Fibroblast of lung (primary cell): ENCODE measurements around the gene LTO1.

Source experiments
- EZH2 ChIP-seq: IDR thresholded peaks from 2 replicates; pipeline ENCODE4 v1.5.1; 2012; ENCODE audit warnings: low read length, control low read depth, mild to moderate bottlenecking; ENCODE audit errors: missing control alignments
- TF ChIP-seq, protein P1 (sequence below), 2 donors: IDR thresholded peaks in 1 of 2; conservative IDR thresholded peaks in 1 of 2; 1 replicate in 1 of 2; 2 replicates in 1 of 2; pipeline ENCODE4 v1.5.1; 2011 to 2012; ENCODE audit warnings: low read length in 2 of 2, control low read depth in 1 of 2, inconsistent platforms in 1 of 2, low read depth in 1 of 2, mild to moderate bottlenecking in 1 of 2

DNA sequence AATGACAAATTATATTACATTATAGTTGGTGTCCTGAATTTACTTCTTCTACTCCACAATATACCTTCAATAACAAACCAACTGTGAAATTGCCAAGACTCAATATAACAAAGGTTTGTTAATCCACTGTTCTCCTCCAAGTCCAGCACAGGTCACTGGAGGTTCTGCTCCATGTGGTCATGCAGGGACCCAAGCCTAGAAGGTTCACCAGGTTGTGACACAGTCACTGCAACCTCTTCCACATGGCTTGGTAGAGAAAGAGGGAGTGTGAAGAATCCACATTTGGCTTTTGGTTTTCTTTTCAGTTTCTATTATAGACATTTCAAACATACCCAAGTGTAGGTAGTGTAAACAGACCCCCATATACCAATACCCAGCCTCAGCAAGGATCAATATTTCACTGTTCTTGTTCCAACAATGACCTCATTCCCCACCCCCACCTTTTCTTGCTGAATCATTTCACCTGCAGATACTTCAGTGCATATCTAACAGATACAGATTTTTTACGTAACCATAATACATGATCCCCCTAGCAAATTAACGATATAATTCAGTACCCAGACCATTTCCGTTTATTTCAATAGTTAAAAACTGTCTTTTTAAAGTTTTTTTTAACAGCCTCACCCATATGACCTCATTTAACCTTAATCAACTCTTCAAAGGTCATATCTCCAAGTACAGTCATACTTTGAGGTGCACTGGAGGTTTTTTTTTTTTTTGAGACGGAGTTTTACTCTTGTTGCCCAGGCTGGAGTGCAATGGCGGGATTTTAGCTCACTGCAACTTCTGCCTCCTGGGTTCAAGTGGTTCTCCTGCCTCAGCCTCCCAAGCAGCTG, 14.5 kb upstream of the LTO1 start:
- TF ChIP-seq, protein P1, sequence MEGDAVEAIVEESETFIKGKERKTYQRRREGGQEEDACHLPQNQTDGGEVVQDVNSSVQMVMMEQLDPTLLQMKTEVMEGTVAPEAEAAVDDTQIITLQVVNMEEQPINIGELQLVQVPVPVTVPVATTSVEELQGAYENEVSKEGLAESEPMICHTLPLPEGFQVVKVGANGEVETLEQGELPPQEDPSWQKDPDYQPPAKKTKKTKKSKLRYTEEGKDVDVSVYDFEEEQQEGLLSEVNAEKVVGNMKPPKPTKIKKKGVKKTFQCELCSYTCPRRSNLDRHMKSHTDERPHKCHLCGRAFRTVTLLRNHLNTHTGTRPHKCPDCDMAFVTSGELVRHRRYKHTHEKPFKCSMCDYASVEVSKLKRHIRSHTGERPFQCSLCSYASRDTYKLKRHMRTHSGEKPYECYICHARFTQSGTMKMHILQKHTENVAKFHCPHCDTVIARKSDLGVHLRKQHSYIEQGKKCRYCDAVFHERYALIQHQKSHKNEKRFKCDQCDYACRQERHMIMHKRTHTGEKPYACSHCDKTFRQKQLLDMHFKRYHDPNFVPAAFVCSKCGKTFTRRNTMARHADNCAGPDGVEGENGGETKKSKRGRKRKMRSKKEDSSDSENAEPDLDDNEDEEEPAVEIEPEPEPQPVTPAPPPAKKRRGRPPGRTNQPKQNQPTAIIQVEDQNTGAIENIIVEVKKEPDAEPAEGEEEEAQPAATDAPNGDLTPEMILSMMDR (conservative IDR thresholded peaks at IDR 0.05 in 1 of 2, IDR thresholded peaks at IDR 0.05 in 1 of 2; ENCODE audit: low read depth in 1 of 2, low read length in 2 of 2) = no peak
- TF ChIP-seq EZH2 = no peak
